HT-29 (cell line): ENCODE data around the gene LCK. TPM values are rescaled to one million over a fixed set of nuclear protein-coding genes. Genes with fewer than 3 reads are reported as not detected.
A peak's percentile ranks its signal among the peaks of the same experiment; 100 is the strongest.
"Not testable (repeated sequence)": the region's sequence is repeated elsewhere in the genome, so short reads cannot be mapped to it uniquely, and the experiment has no call there.

ENCODE experiments used
- DNase-seq: peaks from one replicate; pipeline ENCODE4 v3.0.0-alpha.2; 2015; ENCODE audit warnings: low spot score
- total RNA-seq: library from RNA; depleted of rRNA; stranded (reverse); fragments of >200 nt; shearing (Covaris generic); gene quantifications from 2 replicates; pipeline ENCODE4 v1.2.3, GENCODE V29; 2014

LCK gene
- total RNA-seq, 1 experiment from 2014 or later = 0.33 TPM

- DNase-seq = peak; percentile 11
Measured at GRCh38 chr1:32273391-32274208, 22.5 kb downstream of the LCK start.

GRCh38 chr1:32274646-32275340 lies 23.7 kb downstream of the LCK start:
- no peak for DNase-seq

- peak; percentile 8 for DNase-seq
Measured at GRCh38 chr1:32275424-32275823, 24.4 kb downstream of the LCK start.

GRCh38 chr1:32276032-32276782 lies 25.1 kb downstream of the LCK start:
- DNase-seq = no peak

- not testable (repeated sequence) for DNase-seq
Measured at GRCh38 chr1:32284777-32285176, 33.7 kb downstream of the LCK start.

GRCh38 chr1:32285658-32286057 lies 34.6 kb downstream of the LCK start:
- DNase-seq = no peak

- DNase-seq = no peak
Measured at GRCh38 chr1:32286763-32287162, 35.7 kb downstream of the LCK start.

GRCh38 chr1:32289256-32289655 lies 38.2 kb downstream of the LCK start:
- DNase-seq = no peak

- peak; percentile 36 for DNase-seq
Measured at GRCh38 chr1:32291145-32291707, 40.2 kb downstream of the LCK start.

GRCh38 chr1:32291708-32292538 lies 40.9 kb downstream of the LCK start, which contains the start of gene HDAC1:
Gene HDAC1, plus strand, starts transcription at chr1:32292083. Its CDS starts 87 bp downstream, at chr1:32292170.
- peak; percentile 97 for DNase-seq

GRCh38 chr1:32298211-32298610 lies 47.1 kb downstream of the LCK start:
- not testable (repeated sequence) for DNase-seq

- DNase-seq = no peak
Measured at GRCh38 chr1:32299327-32299726, 48.3 kb downstream of the LCK start.

GRCh38 chr1:32303358-32303757 lies 52.3 kb downstream of the LCK start:
- no peak for DNase-seq

GRCh38 chr1:32303997-32304622 lies 53.0 kb downstream of the LCK start:
- DNase-seq = no peak

- no peak for DNase-seq
Measured at GRCh38 chr1:32305310-32305709, 54.2 kb downstream of the LCK start.

GRCh38 chr1:32307324-32307723 lies 56.3 kb downstream of the LCK start:
- DNase-seq = no peak

GRCh38 chr1:32309960-32310359 lies 58.9 kb downstream of the LCK start:
- DNase-seq = no peak

GRCh38 chr1:32311709-32312393 lies 60.8 kb downstream of the LCK start:
- no peak for DNase-seq

GRCh38 chr1:32316903-32317277 lies 65.8 kb downstream of the LCK start:
- DNase-seq = no peak
